ENCODE results near the gene RELB.
"Not testable (repeated sequence)": the region's sequence is repeated elsewhere in the genome, so short reads cannot be mapped to it uniquely, and the experiment has no call there.

The RELB gene

DNA sequence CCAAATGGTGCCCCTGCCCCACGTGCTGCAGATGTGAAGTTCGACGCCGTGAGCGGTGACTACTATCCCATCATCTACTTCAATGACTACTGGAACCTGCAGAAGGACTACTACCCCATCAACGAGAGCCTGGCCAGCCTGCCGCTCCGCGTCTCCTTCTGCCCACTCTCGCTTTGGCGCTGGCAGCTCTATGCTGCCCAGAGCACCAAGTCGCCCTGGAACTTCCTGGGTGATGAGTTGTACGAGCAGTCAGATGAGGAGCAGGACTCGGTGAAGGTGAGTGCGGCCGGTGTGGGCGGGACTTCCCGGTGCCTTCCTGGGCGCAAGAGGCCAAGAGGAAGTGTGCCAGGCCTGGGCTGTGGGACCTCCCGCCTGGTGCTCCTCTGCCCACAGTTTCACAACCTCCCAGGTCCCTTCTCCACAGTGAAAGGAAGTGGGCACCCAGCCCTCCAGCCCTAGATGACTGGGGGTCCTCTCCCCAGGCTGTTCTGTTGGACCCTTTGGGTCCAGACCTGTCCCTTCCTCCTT, 14.1 kb upstream of the RELB start:
- DNase-seq (ENCODE audit: low read depth) = no peak

DNA sequence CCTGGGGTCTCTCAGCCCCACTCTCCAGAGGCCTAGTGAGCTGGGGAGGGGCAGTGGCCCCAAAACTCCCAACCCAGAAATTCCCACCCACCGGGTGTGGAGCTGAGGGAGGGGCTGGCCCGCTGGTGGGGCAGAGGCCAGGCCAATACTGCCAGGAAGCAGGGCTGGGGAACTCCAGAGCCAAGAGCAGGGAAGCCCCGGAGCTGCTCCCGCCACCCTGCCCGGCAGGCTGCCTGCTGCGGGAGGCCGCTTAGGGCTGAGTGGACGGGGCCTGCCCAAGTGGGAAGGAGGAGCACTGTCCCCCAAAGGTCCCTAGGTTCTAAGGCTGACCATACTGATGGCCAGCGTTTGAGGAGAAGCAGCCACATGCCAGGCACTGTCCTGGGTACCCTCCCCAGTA, 13.0 kb upstream of the RELB start:
- no peak for DNase-seq (ENCODE audit: low read depth)

DNA sequence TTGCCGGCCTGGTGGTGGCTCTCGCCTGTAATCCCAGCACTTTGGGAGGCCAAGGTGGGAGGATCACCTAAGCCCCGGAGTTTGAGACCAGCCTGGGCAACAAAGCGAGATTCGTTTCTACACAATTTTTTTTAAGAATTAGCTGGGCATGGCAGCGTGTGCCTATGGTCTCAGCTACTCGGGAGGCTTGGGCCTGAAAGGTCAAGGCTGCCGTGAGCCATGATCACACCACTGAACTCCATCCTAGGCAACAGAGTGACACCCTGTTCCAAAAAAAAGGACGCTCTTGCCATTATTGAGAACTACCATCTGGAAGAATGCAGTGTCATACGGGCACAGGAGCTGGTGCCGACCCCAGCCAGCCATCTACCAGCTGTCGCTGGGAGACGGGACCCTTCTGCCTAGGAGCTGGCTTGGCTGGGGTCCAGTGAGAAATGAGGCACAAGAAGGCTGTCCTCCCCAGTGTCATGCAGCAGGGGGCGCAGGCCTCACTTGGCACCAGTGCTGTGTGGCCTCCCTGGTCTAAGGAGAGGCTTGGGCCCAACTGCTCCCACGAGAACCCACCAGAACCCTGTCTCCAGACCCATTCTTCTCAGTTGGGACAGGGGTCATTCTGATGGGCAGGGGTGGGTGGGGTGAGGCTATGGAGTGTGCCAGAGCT, 12.2 kb upstream of the RELB start:
- peak; percentile 28 for DNase-seq (ENCODE audit: low read depth)

DNA sequence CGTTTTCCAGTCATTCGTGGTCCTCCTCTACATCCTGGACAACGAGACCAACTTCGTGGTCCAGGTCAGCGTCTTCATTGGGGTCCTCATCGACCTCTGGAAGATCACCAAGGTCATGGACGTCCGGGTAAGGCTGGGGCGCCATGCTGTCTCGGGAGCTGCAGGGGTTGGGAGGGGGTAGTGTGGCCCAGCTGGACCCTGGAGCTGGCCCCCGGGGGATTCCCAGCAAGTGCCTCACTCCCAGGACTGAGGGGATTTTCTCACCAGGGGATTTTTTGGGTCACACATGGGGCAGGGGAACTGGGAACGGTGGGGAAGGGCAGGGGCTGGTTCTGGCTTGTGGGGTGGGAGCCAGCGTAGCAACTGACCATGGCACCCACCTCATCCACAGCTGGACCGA, 10.8 kb upstream of the RELB start:
- no peak for DNase-seq (ENCODE audit: low read depth)

DNA sequence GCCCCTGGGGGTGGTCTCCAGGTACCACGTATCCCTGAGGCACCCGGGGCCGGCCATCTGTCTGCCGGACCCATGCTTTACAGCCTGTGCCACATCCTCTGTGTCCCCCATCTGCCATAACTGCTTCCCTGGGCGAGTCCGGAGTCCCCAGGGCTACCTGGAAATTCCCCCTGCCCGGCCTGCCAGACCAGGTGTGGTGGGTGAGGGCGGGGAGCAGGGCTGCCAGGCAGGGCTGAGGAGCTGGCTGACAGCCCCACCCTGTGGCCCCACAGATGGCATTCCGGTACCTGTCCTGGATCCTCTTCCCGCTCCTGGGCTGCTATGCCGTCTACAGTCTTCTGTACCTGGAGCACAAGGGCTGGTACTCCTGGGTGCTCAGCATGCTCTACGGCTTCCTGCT, 10.3 kb upstream of the RELB start:
- DNase-seq (ENCODE audit: low read depth) = no peak

DNA sequence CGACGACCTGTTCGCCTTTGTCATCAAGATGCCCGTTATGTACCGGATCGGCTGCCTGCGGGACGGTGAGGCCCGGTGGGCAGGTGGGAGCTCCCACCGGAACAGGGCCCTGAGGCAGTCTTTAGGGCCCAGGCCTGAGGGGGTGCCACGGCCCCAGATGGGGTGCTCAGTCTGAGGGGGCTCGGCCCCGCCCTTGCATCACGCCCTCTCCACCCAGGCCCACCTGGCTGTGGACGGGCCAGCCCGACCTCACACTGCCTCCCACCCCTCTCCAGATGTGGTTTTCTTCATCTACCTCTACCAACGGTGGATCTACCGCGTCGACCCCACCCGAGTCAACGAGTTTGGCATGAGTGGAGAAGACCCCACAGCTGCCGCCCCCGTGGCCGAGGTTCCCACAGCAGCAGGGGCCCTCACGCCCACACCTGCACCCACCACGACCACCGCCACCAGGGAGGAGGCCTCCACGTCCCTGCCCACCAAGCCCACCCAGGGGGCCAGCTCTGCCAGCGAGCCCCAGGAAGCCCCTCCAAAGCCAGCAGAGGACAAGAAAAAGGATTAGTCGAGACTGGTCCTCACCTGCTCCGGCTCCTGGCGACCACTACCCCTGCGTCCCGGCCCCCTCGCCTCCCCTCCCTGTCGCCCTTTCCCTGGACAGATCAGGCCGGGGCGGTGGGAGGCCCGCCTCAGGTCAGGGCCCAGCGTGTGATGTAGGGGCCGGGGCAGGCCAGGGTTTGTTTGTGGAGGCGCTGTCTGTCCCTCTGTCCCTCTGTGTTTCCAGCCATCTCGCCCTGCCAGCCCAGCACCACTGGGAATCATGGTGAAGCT, 8.7 kb upstream of the RELB start:
- no peak for DNase-seq (ENCODE audit: low read depth)

DNA sequence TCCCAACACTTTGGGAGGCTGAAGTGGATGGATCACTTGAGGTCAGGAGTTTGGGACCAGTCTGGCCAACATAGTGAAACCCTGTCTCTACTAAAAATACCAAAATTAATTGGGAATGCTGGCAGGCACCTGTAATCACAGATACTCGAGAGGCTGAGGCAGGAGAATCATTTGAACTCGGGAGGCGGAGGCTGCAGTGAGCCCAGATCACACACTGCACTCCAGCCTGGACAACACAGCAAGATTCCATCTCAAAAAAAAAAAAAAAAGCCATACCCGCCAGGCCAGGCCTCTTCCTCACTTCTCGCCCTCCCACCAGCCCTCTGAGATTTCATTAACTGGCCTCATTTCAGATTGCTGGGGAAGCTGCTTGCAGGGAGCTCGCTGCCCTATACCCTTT, 7.7 kb upstream of the RELB start:
- no peak for DNase-seq (ENCODE audit: low read depth)

DNA sequence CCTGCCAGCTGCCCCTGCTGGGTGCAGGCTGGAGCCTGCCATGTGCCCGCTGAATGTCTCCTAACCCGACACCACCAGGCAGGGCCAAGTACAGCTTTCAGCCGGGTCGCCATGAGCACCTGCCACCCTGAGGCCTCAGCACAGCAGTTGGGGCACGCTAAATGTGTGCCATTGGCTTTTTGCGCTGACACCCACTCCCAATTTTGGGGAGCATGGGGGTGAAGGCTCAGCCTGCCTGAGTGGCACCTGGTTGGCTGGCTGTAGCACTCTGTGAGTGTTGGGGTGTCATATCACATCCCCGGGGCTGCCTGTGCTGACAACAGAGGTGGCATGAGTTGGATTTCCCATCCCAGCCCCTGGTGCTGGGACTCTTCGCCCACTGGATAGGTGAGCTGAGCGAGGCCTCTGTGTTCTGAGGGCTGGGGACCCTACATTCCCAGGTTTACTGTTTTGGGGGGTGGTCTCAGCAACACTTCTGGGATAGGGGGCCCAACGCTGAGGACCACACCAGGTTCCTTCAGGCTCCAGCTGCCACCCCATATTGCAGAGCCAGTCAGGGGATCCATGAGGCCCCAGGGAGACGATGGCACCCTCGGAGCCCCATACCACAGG, 7.2 kb upstream of the RELB start:
- DNase-seq (ENCODE audit: low read depth) = no peak

DNA sequence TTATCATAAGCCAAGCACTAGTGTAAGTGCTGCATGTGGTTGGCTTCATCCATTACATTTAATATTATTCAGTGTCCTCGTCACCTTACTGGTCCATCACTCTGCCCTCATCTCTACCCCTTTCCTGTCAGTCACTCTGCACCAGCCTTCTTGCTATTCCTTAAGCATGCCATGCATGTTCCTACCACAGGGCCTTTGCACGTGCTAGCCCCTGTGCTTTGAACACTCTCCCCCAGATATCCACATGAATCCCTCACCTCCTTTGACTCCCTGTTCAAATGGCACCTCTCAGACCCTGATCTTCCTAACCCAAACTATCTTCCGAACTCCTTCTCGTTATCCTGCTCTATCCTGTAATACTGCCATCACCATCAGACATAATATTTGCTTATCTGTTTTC, 3.2 kb upstream of the RELB start:
- DNase-seq (ENCODE audit: low read depth) = no peak

DNA sequence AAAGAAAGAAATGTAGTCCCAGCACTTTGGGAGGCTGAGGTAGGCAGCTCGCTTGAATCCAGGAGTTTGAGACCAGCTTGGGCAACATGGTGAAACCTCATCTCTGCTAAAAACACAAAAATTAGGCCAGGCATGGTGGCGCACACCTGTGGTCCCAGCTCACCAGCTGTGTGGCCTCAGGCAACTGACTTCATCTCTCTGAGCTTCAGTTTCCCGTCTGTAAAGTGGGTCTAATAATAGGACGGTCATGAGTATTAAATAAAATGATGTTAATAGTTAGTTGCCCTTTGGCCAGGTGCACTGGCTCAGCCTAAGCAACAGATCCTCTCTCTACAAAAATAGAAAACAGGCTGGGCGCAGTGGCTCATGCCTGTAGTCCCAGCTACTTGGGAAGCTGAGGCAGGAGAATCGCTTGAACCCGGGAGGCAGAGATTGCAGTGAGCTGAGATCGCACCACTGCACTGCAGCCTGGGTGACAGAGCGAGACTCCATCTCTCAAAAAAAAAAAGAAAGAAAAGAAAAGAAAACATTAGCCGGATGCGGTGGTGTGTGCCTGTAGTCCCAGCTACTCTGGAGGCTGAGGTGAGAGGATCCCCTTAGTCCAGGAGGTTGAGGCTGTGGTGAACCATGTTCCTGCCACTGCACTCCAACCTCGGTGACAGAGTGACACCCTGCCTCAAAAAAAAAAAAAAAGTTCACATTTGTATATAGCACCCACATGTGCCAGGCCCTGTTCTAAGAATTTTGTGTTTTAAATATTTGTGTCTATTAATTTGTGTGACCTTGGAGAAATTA, 1.9 kb upstream of the RELB start:
- DNase-seq (ENCODE audit: low read depth) = not testable (repeated sequence)

DNA sequence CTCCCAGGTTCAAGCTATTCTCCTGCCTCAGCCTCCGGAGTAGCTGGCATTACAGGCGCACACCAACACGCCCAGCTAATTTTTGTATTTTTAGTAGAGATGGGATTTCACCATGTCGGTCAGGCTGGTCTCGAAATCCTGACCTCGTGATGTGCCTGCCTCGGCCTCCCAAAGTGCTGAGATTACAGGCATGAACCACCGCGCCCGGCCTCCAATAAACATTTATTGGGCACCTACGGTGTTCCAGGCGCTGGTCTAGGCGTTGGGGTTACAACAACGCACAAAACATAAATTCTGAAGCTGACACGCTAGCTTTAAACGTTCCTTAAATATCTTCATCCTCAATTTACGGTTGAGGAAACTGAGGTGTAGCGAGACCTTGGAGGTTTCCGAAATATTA, 599 bp upstream of the RELB start:
- DNase-seq (ENCODE audit: low read depth) = not testable (repeated sequence)

DNA sequence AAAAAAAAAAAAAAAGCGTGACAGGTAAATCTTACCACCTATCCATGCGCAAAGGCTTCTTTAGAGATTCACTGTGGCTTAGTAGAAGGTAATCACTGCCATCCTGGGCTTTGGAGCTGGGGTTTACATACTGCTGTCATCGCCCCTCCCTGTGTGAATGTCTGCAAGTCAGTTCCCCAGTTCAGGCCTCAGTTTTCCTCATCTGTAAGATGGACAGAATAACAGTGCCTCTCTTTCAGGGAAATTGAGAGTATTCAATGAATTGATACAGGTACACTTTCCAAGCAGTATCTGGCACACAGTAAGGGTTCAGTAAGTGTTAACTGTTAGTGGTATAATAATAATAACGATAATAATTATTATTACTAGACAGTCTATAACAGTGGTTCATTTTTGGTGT, 2.2 kb downstream of the RELB start:
- DNase-seq (ENCODE audit: low read depth) = no peak

DNA sequence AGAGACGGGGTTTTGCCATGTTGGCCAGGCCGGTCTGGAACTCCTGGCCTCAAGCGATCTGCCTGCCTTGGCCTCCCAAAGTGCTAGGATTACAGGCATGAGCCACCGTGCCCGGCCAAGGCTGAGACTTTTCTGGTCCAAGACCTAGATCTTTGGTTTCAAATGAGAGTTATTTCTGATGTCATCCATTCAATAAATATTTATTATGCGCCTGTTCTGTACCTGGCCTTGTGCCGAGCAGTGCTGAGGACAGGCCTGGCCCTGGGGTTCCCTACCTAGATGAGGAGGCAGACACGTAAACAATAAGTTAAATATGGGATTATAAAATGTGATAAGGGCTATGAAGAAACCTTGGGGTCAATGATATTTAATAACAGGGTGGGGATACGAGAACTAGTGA, 4.5 kb downstream of the RELB start:
- DNase-seq (ENCODE audit: low read depth) = no peak

DNA sequence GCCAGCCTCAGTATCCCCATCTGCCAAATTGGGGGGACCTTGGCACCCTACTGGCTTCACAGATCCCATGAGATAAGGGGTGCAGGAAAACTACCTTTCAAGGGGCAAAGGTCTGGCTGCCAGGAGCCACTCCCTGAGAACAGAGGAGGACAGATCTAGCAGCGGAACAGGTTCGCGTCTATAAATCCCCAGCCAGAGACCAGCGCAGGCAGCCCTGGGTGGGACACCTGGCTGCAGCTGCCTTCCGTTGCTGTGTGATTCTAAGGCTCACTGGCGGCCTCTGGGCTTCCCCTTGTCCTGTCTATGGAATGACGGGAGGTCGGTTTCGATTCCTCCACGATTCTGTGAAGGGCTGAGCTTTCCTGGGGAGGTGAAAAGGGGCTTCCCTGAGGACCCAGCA, 7.3 kb downstream of the RELB start:
- no peak for DNase-seq (ENCODE audit: low read depth)

DNA sequence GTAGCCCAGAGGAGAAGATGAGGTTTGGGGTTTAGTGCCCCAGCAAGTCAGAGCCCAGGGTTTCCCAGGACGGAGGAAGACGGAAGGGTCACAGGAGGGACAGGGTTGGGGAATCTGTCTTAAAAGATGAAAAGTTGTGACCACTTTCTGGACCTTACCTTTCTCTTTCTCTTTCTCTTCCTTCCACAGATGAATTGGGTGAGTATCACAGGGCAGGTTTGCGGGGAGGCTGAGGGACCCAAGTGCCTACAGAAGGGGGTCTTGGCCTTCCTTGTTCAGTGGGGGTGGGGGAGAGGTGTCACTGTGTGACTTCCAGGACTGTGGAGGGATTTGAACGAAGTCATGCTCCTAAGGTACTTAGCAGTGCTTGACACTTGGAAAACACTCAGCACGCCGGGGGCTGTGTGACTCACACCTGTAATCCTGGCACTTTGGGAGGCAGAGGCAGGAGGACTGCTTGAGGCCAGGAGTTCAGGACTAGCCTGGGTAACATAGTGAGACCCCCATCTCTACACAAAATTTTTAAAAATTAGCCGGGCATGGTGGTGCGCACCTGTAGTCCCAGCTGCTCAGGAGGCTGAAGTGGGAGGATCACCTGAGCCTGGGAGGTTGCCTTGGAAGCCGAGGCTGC, 8.5 kb downstream of the RELB start:
- no peak for DNase-seq (ENCODE audit: low read depth)

DNA sequence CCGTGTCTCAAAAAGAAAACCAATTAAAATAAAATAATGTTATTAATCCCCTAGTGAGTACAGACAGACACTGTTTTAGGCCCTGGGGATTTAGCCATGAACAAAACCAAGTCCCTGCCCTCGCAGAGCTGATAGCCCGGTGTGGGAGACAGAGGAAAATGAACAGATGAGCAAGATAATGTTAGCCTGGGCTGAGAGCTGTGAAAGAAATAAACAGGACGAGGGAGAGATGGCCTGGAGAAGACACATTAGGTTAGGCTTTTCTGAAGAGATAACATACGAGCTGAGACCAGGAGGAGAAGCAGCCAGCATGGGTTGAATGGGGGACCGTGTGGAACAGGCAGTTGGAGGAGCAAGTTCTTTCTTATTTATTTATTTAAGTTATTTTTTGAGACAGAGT, 9.0 kb downstream of the RELB start:
- no peak for DNase-seq (ENCODE audit: low read depth)

DNA sequence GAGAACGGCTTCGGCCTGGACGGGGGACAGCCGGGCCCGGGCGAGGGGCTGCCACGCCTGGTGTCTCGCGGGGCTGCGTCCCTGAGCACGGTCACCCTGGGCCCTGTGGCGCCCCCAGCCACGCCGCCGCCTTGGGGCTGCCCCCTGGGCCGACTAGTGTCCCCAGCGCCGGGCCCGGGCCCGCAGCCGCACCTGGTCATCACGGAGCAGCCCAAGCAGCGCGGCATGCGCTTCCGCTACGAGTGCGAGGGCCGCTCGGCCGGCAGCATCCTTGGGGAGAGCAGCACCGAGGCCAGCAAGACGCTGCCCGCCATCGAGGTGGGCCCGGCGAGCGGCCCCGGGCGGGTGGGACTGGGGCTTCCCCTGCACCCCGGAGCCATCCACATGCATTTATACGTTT, 10.7 kb downstream of the RELB start:
- DNase-seq (ENCODE audit: low read depth) = no peak

DNA sequence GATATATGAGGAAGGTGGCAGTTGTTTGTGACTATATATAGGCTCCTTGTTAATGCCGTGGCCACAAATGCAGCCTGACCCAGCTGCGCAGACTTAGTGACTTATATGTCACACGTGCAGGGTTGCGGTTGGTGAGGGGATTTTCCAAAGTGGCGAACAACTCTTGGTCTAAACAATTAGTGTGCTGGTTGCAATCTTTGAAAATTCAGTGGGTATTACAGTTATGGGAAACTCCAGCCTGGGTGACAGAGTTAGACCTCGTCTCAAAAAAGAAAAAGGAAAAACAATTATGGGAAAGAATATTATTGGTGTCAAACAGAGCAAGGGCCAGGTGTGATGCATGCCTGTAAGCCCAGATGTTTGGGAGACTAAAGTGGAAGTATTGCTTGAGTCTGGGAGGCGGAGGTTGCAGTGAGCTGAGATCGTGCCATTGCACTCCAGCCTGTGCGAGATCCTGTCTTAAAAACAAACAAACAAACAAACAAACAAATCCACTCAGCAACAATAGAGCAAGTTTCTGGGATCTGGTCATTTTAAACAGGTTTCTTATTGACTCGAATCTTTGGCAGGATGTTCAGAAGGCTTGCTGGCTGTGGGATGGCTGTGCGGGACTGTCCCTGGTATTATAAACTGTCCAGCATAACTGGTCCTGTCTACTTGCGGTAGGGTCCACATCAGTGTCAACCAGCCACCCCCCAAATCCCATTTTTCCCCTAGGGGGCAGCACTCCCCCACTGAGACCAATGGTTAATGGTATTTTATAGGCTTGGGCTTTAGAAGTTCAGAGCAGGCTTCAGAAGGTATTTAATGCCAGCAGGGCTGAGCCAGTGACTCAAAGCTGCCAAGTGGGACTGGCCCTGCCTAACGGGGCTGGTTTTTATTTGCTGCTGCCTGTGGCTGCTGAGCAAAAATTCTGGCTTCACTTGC, 15.4 kb downstream of the RELB start:
- DNase-seq (ENCODE audit: low read depth) = peak; percentile 51

DNA sequence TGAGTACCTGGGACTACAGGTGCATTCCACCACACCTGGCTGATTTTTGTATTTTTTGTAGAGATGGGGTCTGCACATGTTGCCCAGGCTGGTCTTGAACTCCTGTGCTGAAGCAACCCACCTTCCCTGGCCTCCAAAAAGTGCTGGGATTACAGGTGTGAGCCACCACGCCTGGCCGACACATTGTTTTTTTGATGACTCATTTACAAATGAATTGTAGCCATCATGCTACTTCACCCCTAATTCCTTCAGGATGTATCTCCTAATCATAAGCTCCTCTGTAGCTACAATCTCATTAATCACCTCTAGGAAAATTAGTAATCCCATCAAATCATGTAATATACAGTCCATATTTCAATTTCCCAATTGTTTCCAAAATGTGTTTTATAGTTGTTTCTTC, 17.9 kb downstream of the RELB start:
- no peak for DNase-seq (ENCODE audit: low read depth)

DNA sequence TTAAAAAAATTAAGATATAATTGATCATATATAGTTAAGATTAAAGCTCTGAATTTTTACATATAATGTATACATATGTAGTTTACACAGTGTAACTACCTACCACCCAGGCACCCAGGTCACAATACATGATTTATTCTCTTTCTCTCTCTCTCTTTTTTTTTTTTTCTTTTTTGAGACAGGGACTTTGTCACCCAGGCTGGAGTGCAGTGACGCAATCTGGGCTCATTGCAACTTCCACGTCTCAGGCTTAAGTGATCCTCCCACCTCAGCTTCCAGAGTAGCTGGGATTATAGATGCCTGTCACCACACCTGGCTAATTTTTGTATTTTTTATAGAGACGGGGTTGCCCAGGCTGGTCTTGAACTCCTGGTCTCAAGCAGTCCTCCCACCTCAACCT, 18.8 kb downstream of the RELB start:
- no peak for DNase-seq (ENCODE audit: low read depth)

DNA sequence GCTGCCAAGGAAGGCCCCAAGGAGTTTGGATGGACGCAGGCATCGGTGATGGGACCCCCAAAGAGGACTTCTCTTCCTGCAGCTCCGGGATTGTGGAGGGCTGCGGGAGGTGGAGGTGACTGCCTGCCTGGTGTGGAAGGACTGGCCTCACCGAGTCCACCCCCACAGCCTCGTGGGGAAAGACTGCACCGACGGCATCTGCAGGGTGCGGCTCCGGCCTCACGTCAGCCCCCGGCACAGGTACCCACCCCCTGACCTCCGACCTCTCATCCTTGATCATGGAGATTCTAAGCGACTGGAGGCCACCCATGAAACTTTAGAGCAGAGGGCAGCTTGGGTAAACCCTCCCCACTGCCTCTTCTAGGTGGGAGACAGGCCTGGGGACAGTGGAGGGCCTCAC, 20.7 kb downstream of the RELB start:
- no peak for DNase-seq (ENCODE audit: low read depth)

All from stimulated activated CD8-positive, alpha-beta memory T cell treated with anti-CD3 and anti-CD28 coated beads, Interleukin-15, amount 100 ng/mL, for 1 hour (primary cell).